Measurements from ENCODE around the gene BRK1.

- TF ChIP-seq CTCF (IDR thresholded peaks at IDR 0.05; ENCODE audit: insufficient read depth, low read length, poor library complexity, severe bottlenecking): no peak
- no peak for TF ChIP-seq EZH2phosphoT487 (conservative IDR thresholded peaks at IDR 0.05; ENCODE audit: low read length)
Measured at GRCh38 chr3:10090179-10090578, 25.3 kb upstream of the BRK1 start.

All from SU-DHL-6 (cell line).